Retinal pigment epithelial cell (primary cell): Measurements from ENCODE around the gene MAK.

Experiments
- DNase-seq: peaks from one replicate; pipeline ENCODE4 v3.0.0-alpha.2; 2010; ENCODE audit warnings: low read depth
- H3K4me3 ChIP-seq: 2 replicates; pipeline ENCODE4 v1.5.1; 2011; ENCODE audit warnings: mild to moderate bottlenecking, low read length, control low read depth, moderate library complexity
- CTCF ChIP-seq: conservative IDR thresholded peaks from 2 replicates; pipeline ENCODE4 v1.5.1; 2011; ENCODE audit warnings: low read depth, low read length, control low read depth, inconsistent platforms

Gene MAK

GRCh38 chr6:10794239-10794638, 44.1 kb downstream of the MAK start:
- no peak for DNase-seq
- no peak overlapping the region for H3K4me3 ChIP-seq
- no peak for TF ChIP-seq CTCF

GRCh38 chr6:10793695-10794094, 44.6 kb downstream of the MAK start:
- DNase-seq = no peak
- no peak for TF ChIP-seq CTCF

GRCh38 chr6:10793035-10793434, 45.3 kb downstream of the MAK start:
- no peak for DNase-seq
- no peak for TF ChIP-seq CTCF
- no peak overlapping the region for H3K4me3 ChIP-seq

More at GRCh38 chr6:10793695-10794094, 44.6 kb downstream of the MAK start:
- H3K4me3 ChIP-seq = no peak overlapping the region

GRCh38 chr6:10792101-10792500, 46.2 kb downstream of the MAK start:
- H3K4me3 ChIP-seq = no peak overlapping the region
- DNase-seq = no peak
- TF ChIP-seq CTCF = no peak

- no peak for TF ChIP-seq CTCF
- no peak for DNase-seq
- H3K4me3 ChIP-seq = no peak overlapping the region
Measured at GRCh38 chr6:10791673-10792072, 46.7 kb downstream of the MAK start.

- no peak overlapping the region for H3K4me3 ChIP-seq
- no peak for TF ChIP-seq CTCF
- DNase-seq = no peak
Measured at GRCh38 chr6:10779076-10779475, 59.3 kb downstream of the MAK start.

GRCh38 chr6:10778230-10778629, 60.1 kb downstream of the MAK start:
- H3K4me3 ChIP-seq = no peak overlapping the region
- TF ChIP-seq CTCF = no peak
- no peak for DNase-seq
